GM12878 (cell line): ENCODE measurements around the gene PLCB4. TPM values are rescaled to one million over a fixed set of nuclear protein-coding genes. Genes with fewer than 3 reads are reported as not detected.

Experiments used
- ATAC-seq: fragments of 200-7000 bp; cut with Tn5 transposase; 3 replicates; pipeline ENCODE4 v1.9.1; 2020; ENCODE audit warnings: mild to moderate bottlenecking, moderate library complexity
- BruUV-seq: library from RNA; stranded (reverse); fragments of 400-500 nt; replicated peaks from 2 replicates; lab custom pipeline; 2021; lab: Mats Ljungman, UMichigan
- CTCF ChIA-PET: fragments of 300-600 bp; sonication (Branson Sonifier 250); formaldehyde crosslinking; extraction: SDS; loops from one replicate; lab custom pipeline; 2021; ENCODE audit warnings: inconsistent platforms; lab: Yijun Ruan, JAX
- POLR2A ChIA-PET: fragments of 350-600 bp; formaldehyde crosslinking; extraction: SDS; loops from one replicate; lab custom pipeline; 2021; ENCODE audit warnings: inconsistent platforms; lab: Charles Lee
- RAD21 ChIA-PET: fragments of 300-600 bp; sonication (Branson Sonifier 250); formaldehyde crosslinking; loops from one replicate; lab custom pipeline; 2023; ENCODE audit warnings: antibody characterized with exemption; ENCODE audit not compliant: unreplicated experiment; lab: Charles Lee
- SMC1A ChIA-PET: fragments of 300-600 bp; sonication (Branson Sonifier 250); formaldehyde crosslinking; loops from one replicate; lab custom pipeline; 2023; ENCODE audit not compliant: unreplicated experiment, uncharacterized antibody; lab: Charles Lee
- DNase-seq: peaks from one replicate; pipeline ENCODE4 v3.0.0-alpha.2; 2011; ENCODE audit warnings: low read depth, low spot score
- FAIRE-seq: peaks from 3 replicates; lab custom pipeline; 2011; peaks lifted over from hg19 to GRCh38; lab: Jason Lieb, UNC
- H2AFZ ChIP-seq: 2 replicates; pipeline ENCODE4 v1.6.0; 2011; ENCODE audit warnings: low read depth, low read length, control low read depth; ENCODE audit not compliant: control insufficient read depth
- H3K27ac ChIP-seq: 2 replicates; pipeline ENCODE4 v1.5.1; 2011; ENCODE audit warnings: control low read depth; ENCODE audit not compliant: control insufficient read depth, insufficient read depth
- H3K27me3 ChIP-seq, 2 experiments: replicated peaks in 1 of 2; 2 replicates each; pipeline versions ENCODE4 v1.6.0 to v1.6.1; 2011; ENCODE audit warnings: low read length in 1 of 2; ENCODE audit not compliant: control insufficient read depth in 2 of 2, insufficient read depth in 2 of 2
- H3K36me3 ChIP-seq, 2 experiments: 2 replicates each; pipeline ENCODE4 v1.5.1; 2011; ENCODE audit warnings: low read length in 1 of 2; ENCODE audit not compliant: control insufficient read depth in 2 of 2, insufficient read depth in 2 of 2
- H3K4me1 ChIP-seq: 2 replicates; pipeline ENCODE4 v1.6.1; 2011; ENCODE audit warnings: mild to moderate bottlenecking, low read length, moderate library complexity, mixed read lengths; ENCODE audit not compliant: control insufficient read depth, insufficient read depth
- H3K4me2 ChIP-seq: 2 replicates; pipeline ENCODE4 v1.6.0; 2011; ENCODE audit warnings: control low read depth; ENCODE audit not compliant: control insufficient read depth, insufficient read depth
- H3K4me3 ChIP-seq: fragments of 200-600 bp; sonication (generic); 2 replicates; pipeline ENCODE4 v1.5.1; 2016
- H3K79me2 ChIP-seq: 2 replicates; pipeline ENCODE4 v1.6.0; 2011; ENCODE audit warnings: low read length; ENCODE audit not compliant: control insufficient read depth, insufficient read depth
- H3K9ac ChIP-seq: 2 replicates; pipeline ENCODE4 v1.8.0; 2011; ENCODE audit warnings: low read length, control low read depth, mixed read lengths; ENCODE audit not compliant: control insufficient read depth, insufficient read depth
- H3K9me3 ChIP-seq: replicated peaks from 3 replicates; pipeline ENCODE4 v1.5.1; 2011; ENCODE audit warnings: mild to moderate bottlenecking, low read length; ENCODE audit not compliant: control insufficient read depth, insufficient read depth
- H4K20me1 ChIP-seq: 2 replicates; pipeline ENCODE4 v1.6.0; 2011; ENCODE audit not compliant: control insufficient read depth, insufficient read depth
- EGR1 ChIP-seq, 2 experiments: IDR thresholded peaks; 1 replicate in 1 of 2; 2 replicates in 1 of 2; pipeline ENCODE4 v1.6.1; 2011 to 2012; ENCODE audit warnings: low read depth in 2 of 2, low read length in 2 of 2, borderline replicate concordance in 1 of 2, mild to moderate bottlenecking in 1 of 2, moderate library complexity in 1 of 2
- PBX3 ChIP-seq: IDR thresholded peaks from 2 replicates; pipeline ENCODE4 v1.6.1; 2011; ENCODE audit warnings: mild to moderate bottlenecking, low read depth, low read length, moderate library complexity; ENCODE audit not compliant: insufficient replicate concordance
- PKNOX1 ChIP-seq: fragments of 450-650 bp; IDR thresholded peaks from 2 replicates; pipeline ENCODE4 v1.6.1; 2016; ENCODE audit warnings: mild to moderate bottlenecking
- POLR2AphosphoS2 ChIP-seq: IDR thresholded peaks from 2 replicates; pipeline ENCODE4 v1.6.1; 2011; ENCODE audit warnings: low read depth, mild to moderate bottlenecking, low read length, improper control_type of control experiment, moderate library complexity
- POLR2AphosphoS5 ChIP-seq: IDR thresholded peaks from 2 replicates; pipeline ENCODE4 v1.6.1; 2011; ENCODE audit warnings: mild to moderate bottlenecking, low read length, inconsistent platforms
- SMAD1 ChIP-seq: fragments of 450-650 bp; IDR thresholded peaks from 2 replicates; pipeline ENCODE4 v1.6.1; 2018; ENCODE audit warnings: mild to moderate bottlenecking, low read depth; ENCODE audit not compliant: partially characterized antibody
- STAT1 ChIP-seq: fragments of 450-650 bp; conservative IDR thresholded peaks from 2 replicates; pipeline ENCODE4 v1.6.1; 2014; ENCODE audit warnings: antibody characterized with exemption, mild to moderate bottlenecking
- TAF1 ChIP-seq: IDR thresholded peaks from 2 replicates; pipeline ENCODE4 v1.6.1; 2011; ENCODE audit warnings: mild to moderate bottlenecking, low read depth, low read length, borderline replicate concordance
- WGBS: methylation state at CpG from one replicate; pipeline ENCODE4 v1.1.6; 2016; ENCODE audit warnings: low lambda C conversion rate; ENCODE audit not compliant: insufficient replicate concordance, insufficient coverage; ENCODE audit errors: missing lambda C conversion rate; 5-methylcytosine and 5-hydroxymethylcytosine counted together
- in situ Hi-C: fragments of 300-500 bp; cut with MboI; formaldehyde crosslinking; loops from 9 replicates; pipeline ENCODE4 v1.14.3; 2018; ENCODE audit warnings: mixed read lengths
- intact Hi-C: fragments of 100-400 bp; cut with micrococcal nuclease; formaldehyde crosslinking; loops from one replicate; pipeline ENCODE4 v1.14.2; 2022; ENCODE audit not compliant: unreplicated experiment
- polyA plus RNA-seq, 11 experiments: library from polyadenylated mRNA; depleted of rRNA in 4 of 11; unstranded in 6 of 11; stranded (reverse) in 5 of 11; fragments of >200 nt; fragmentation: Nextera tagmentation in 4 of 11; fragmentation: Illumina TruSeq in 1 of 11; extraction: Ambion mirVana in 4 of 11; extraction: Trizol in 1 of 11; gene quantifications; 1 replicate in 1 of 11; 2 replicates in 10 of 11; pipeline versions ENCODE4 v1.2.1 to v1.2.3, GENCODE V29; 2011 to 2016; ENCODE audit warnings: inconsistent platforms in 2 of 11, missing spikeins in 2 of 11, low read depth in 1 of 11
- total RNA-seq, 4 experiments: library from RNA; depleted of rRNA in 3 of 4; stranded (reverse); fragments of >200 nt in 3 of 4; fragmentation: Illumina TruSeq in 1 of 4; extraction: Trizol in 1 of 4; gene quantifications; 2 replicates each; pipeline versions ENCODE4 v1.2.1 to v1.2.3, GENCODE V29; 2013 to 2021

The PLCB4 gene
- total and polyA plus RNA-seq, 10 of the 15 experiments (the other 5 are each of a cell fraction or from before 2014, with no cell fraction given) = not detected

DNA sequence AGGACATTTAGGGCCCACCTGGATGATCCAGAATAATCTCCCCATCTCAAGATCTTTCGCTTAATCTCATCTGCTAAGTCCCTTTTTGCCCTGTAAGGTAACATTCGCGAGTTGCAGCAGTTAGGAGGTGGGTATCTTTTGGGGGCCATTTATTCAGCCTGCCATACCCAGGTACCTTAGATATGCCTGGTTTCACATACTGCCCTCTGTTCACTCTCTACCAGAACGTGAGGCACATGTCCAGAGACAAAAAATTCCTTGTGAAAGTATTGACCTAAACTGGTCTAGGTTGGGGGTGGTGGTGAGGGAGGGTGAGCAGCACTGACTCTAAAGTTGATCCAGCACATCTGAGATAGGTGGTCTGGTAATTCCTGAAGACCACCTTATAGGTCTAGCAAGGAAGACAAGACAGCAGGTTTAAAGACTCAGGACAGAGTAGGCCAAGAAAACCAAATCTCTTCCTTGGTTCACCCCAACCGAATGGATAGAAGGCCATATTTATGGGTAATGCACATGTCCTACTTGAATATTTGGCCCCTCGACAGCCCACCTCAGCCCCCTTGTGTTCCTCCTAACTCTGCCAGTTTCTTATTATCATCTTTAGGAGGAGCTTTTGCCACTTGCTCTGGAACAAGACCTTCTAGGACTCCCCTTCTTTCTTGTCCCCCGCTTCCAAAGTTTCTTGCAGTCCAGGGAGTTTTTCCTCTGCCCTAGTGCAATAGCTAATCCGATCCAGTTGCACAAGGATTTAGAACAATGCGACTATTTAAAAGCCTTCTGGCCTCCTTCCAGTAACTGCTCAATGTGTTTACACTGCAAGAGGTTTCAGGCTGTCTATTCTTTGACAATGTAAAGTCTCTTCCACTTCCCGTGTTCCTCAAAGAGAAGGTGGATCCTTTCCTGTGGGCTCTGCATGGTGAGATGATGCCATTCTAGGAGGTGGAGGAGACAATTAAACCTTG, 232.5 kb downstream of the PLCB4 start:
- WGBS = 31% methylated on average over 10 of the region's 10 CpGs
- RAD21 ChIA-PET = no interaction called here
- TF ChIP-seq EGR1 (IDR thresholded peaks at IDR 0.05; ENCODE audit: borderline replicate concordance in 1 of 2, low read depth in 2 of 2, low read length in 2 of 2) = no peak
- no peak for TF ChIP-seq PKNOX1
- no peak for TF ChIP-seq SMAD1
- TF ChIP-seq POLR2AphosphoS5 = no peak
- TF ChIP-seq POLR2AphosphoS2 = no peak
- TF ChIP-seq STAT1 = no peak
- TF ChIP-seq TAF1 = no peak
- no peak for TF ChIP-seq PBX3
- no peaks in the 10 kb centered on the region for H3K36me3 ChIP-seq
- H4K20me1 ChIP-seq = no peaks in the 10 kb centered on the region
- no peak overlapping the region for H3K27ac ChIP-seq
- intact Hi-C loops = no loop called here
- BruUV-seq = no TSS peak
- CTCF ChIA-PET = no interaction called here
- DNase-seq (no peak), FAIRE-seq (no peak), ATAC-seq (no peak)
- POLR2A ChIA-PET = no interaction called here
- no peaks in the 10 kb centered on the region for H3K4me1 ChIP-seq
- H2AFZ ChIP-seq = no peak overlapping the region
- no peak overlapping the region for H3K4me2 ChIP-seq
- no peaks in the 10 kb centered on the region for H3K79me2 ChIP-seq
- no peak overlapping the region for H3K9ac ChIP-seq
- no peaks in the 10 kb centered on the region for H3K27me3 ChIP-seq
- SMC1A ChIA-PET = no interaction called here
- no peak overlapping the region for H3K4me3 ChIP-seq
- in situ Hi-C loops = no loop called here
- H3K9me3 ChIP-seq = no peaks in the 10 kb centered on the region
